Measurements from ENCODE around the gene TNKS1BP1.

TNKS1BP1 gene

DNA sequence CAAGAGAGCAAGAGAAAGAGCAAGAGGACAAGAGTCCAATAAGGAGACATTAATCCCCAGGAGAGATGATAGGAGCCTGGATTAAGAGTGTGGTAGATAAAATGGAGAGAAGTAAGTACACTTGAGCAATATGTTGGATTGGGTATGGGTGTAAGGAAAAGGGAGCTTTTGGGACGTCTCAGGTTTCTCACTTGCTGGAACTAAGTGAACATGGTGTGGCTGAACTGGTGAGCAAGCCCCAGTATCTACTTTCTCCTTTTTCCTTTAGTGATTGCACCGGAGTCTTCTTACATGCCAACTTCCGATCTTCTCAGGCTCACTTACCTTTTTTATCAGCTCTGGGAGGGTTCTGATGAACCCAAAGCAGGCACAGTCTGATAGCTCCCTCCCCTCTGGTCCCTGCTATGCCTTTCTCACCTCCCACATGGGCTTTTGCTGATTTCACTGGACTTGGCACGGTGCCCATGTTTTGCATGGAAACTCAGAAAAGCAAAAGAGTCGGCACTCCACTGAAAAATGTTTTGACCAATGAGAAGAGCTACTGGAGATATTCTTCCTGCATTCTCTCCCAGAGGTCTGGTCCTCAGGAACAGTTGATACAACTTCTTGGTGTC is 73.2 kb downstream of the TNKS1BP1 start:
- no peak for DNase-seq

DNA sequence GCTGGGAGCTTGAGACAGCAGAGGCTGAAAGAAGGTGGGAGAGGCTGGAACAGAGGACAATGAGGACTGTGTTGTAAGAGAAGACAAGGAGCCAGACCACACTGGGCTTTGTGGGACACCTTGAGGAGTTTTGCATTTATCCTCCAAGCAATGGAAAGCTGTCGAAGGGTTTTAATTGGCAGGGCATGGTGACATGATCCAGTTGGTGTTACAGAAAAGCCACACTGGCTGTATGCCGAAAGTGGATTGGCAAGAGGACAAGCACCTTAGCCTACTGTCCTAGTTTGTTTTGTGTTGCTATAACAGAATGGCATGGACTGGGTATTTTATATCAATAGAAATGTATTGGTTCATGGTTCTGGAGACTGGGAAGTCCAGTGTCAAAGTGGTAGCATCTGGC is 73.7 kb downstream of the TNKS1BP1 start:
- DNase-seq = no peak

All from activated CD4-positive, CD25-positive, alpha-beta regulatory T cell treated with anti-CD3 and anti-CD28 coated beads, Interleukin-2, amount 50 U/mL, for 72 hours (primary cell).